Activated naive CD8-positive, alpha-beta T cell treated with anti-CD3 and anti-CD28 coated beads, Interleukin-2, amount 50 U/mL, for 24 hours (primary cell): ENCODE data around the gene MAP1B.

Source experiments
- ATAC-seq: fragments of 150-1000 bp; cut with Tn5 transposase; one replicate; pipeline ENCODE4 v1.10.0; 2021
- DNase-seq: peaks from one replicate; pipeline ENCODE4 v3.0.0; 2021
- H3K27ac Mint-ChIP-seq: one replicate; pipeline ENCODE4 v1.8.0; 2021; ENCODE audit warnings: mild to moderate bottlenecking, mixed read lengths
- H3K27me3 Mint-ChIP-seq: one replicate; pipeline ENCODE4 v1.8.0; 2021; ENCODE audit warnings: mixed read lengths
- H3K36me3 Mint-ChIP-seq: one replicate; pipeline ENCODE4 v1.8.0; 2021; ENCODE audit warnings: low read depth, mixed read lengths
- H3K4me1 Mint-ChIP-seq: one replicate; pipeline ENCODE4 v1.8.0; 2021; ENCODE audit warnings: mixed read lengths
- H3K4me3 Mint-ChIP-seq: one replicate; pipeline ENCODE4 v1.8.0; 2021; ENCODE audit warnings: mild to moderate bottlenecking, moderate library complexity, mixed read lengths
- H3K9me3 Mint-ChIP-seq: one replicate; pipeline ENCODE4 v1.8.0; 2021; ENCODE audit warnings: mixed read lengths

Gene MAP1B

GRCh38 chr5:72112389-72112788 lies 5.1 kb downstream of the MAP1B start:
- Mint-ChIP-seq H3K4me1 (peaks cover 3% of the 10 kb centered on the region), H3K36me3 (no peaks in the 10 kb centered on the region), H3K4me3 (no peak overlapping the region), H3K27ac (no peak overlapping the region), H3K9me3 (no peaks in the 10 kb centered on the region), H3K27me3 (peaks cover 61% of the 10 kb centered on the region)
- ATAC-seq = no peak
- DNase-seq = no peak

GRCh38 chr5:72114629-72115028 lies 7.4 kb downstream of the MAP1B start:
- no peak for DNase-seq
- H3K4me1 Mint-ChIP-seq = no peaks in the 10 kb centered on the region
- H3K27ac Mint-ChIP-seq = no peak overlapping the region
- H3K9me3 Mint-ChIP-seq = no peaks in the 10 kb centered on the region
- no peak for ATAC-seq
- H3K27me3 Mint-ChIP-seq = peaks cover 58% of the 10 kb centered on the region
- no peak overlapping the region for H3K4me3 Mint-ChIP-seq
- no peaks in the 10 kb centered on the region for H3K36me3 Mint-ChIP-seq

- Mint-ChIP-seq H3K4me3 (no peak overlapping the region), H3K27me3 (peaks cover 51% of the 10 kb centered on the region), H3K4me1 (no peaks in the 10 kb centered on the region), H3K27ac (no peak overlapping the region), H3K9me3 (no peaks in the 10 kb centered on the region), H3K36me3 (no peaks in the 10 kb centered on the region)
- no peak for DNase-seq
- ATAC-seq = no peak
These were observed 8.0 kb downstream of the MAP1B start for GRCh38 chr5:72115296-72115695.

GRCh38 chr5:72117307-72117706 lies 10.0 kb downstream of the MAP1B start:
- Mint-ChIP-seq H3K9me3 (no peaks in the 10 kb centered on the region), H3K27ac (no peak overlapping the region), H3K4me1 (no peaks in the 10 kb centered on the region), H3K4me3 (no peak overlapping the region), H3K27me3 (peaks cover 50% of the 10 kb centered on the region), H3K36me3 (no peaks in the 10 kb centered on the region)
- ATAC-seq (no peak), DNase-seq (no peak)

- peaks cover 54% of the 10 kb centered on the region for H3K27me3 Mint-ChIP-seq
- no peaks in the 10 kb centered on the region for H3K9me3 Mint-ChIP-seq
- H3K4me3 Mint-ChIP-seq = no peak overlapping the region
- DNase-seq = no peak
- H3K4me1 Mint-ChIP-seq = no peaks in the 10 kb centered on the region
- ATAC-seq = no peak
- H3K36me3 Mint-ChIP-seq = no peaks in the 10 kb centered on the region
- H3K27ac Mint-ChIP-seq = no peak overlapping the region
These were observed 13.9 kb downstream of the MAP1B start for GRCh38 chr5:72121052-72121779.

GRCh38 chr5:72121780-72122445 lies 14.6 kb downstream of the MAP1B start:
- Mint-ChIP-seq H3K27me3 (peaks cover 58% of the 10 kb centered on the region), H3K36me3 (no peaks in the 10 kb centered on the region), H3K4me1 (no peaks in the 10 kb centered on the region), H3K4me3 (no peak overlapping the region), H3K27ac (no peak overlapping the region), H3K9me3 (no peaks in the 10 kb centered on the region)
- DNase-seq (no peak), ATAC-seq (no peak)

GRCh38 chr5:72122602-72123001 lies 15.3 kb downstream of the MAP1B start:
- Mint-ChIP-seq H3K36me3 (no peaks in the 10 kb centered on the region), H3K27ac (no peak overlapping the region), H3K9me3 (no peaks in the 10 kb centered on the region), H3K4me1 (no peaks in the 10 kb centered on the region), H3K4me3 (no peak overlapping the region), H3K27me3 (peaks cover 55% of the 10 kb centered on the region)
- ATAC-seq (no peak), DNase-seq (no peak)

GRCh38 chr5:72123764-72124376 lies 16.6 kb downstream of the MAP1B start:
- DNase-seq (no peak), ATAC-seq (no peak)
- Mint-ChIP-seq H3K4me3 (no peak overlapping the region), H3K9me3 (no peaks in the 10 kb centered on the region), H3K27me3 (peaks cover 53% of the 10 kb centered on the region), H3K27ac (no peak overlapping the region), H3K4me1 (no peaks in the 10 kb centered on the region), H3K36me3 (no peaks in the 10 kb centered on the region)

GRCh38 chr5:72125271-72125940 lies 18.1 kb downstream of the MAP1B start:
- H3K27me3 Mint-ChIP-seq = peaks cover 54% of the 10 kb centered on the region

GRCh38 chr5:72125941-72126620 lies 18.8 kb downstream of the MAP1B start:
- H3K4me1 Mint-ChIP-seq = no peaks in the 10 kb centered on the region
- DNase-seq = no peak
- H3K4me3 Mint-ChIP-seq = no peak overlapping the region
- no peak overlapping the region for H3K27ac Mint-ChIP-seq
- H3K9me3 Mint-ChIP-seq = no peaks in the 10 kb centered on the region
- ATAC-seq = no peak
- peaks cover 52% of the 10 kb centered on the region for H3K27me3 Mint-ChIP-seq
- H3K36me3 Mint-ChIP-seq = no peaks in the 10 kb centered on the region

More at GRCh38 chr5:72125271-72125940, 18.1 kb downstream of the MAP1B start:
- ATAC-seq (no peak), DNase-seq (no peak)
- H3K36me3 Mint-ChIP-seq = no peaks in the 10 kb centered on the region
- H3K4me3 Mint-ChIP-seq = no peak overlapping the region
- no peak overlapping the region for H3K27ac Mint-ChIP-seq
- no peaks in the 10 kb centered on the region for H3K9me3 Mint-ChIP-seq
- no peaks in the 10 kb centered on the region for H3K4me1 Mint-ChIP-seq

- Mint-ChIP-seq H3K4me3 (no peak overlapping the region), H3K27ac (no peak overlapping the region), H3K4me1 (no peaks in the 10 kb centered on the region), H3K36me3 (no peaks in the 10 kb centered on the region), H3K9me3 (no peaks in the 10 kb centered on the region), H3K27me3 (peaks cover 48% of the 10 kb centered on the region)
- DNase-seq = no peak
- no peak for ATAC-seq
These were observed 19.5 kb downstream of the MAP1B start for GRCh38 chr5:72126796-72127195.

GRCh38 chr5:72129725-72130124 lies 22.4 kb downstream of the MAP1B start:
- H3K4me3 Mint-ChIP-seq = no peak overlapping the region
- ATAC-seq = no peak
- DNase-seq = no peak
- peaks cover 7% of the 10 kb centered on the region for H3K4me1 Mint-ChIP-seq
- H3K27ac Mint-ChIP-seq = no peak overlapping the region
- no peaks in the 10 kb centered on the region for H3K36me3 Mint-ChIP-seq
- H3K27me3 Mint-ChIP-seq = peaks cover 59% of the 10 kb centered on the region
- H3K9me3 Mint-ChIP-seq = no peaks in the 10 kb centered on the region

- peaks cover 60% of the 10 kb centered on the region for H3K27me3 Mint-ChIP-seq
- H3K27ac Mint-ChIP-seq = no peak overlapping the region
- DNase-seq (no peak), ATAC-seq (no peak)
- peaks cover 7% of the 10 kb centered on the region for H3K4me1 Mint-ChIP-seq
- no peaks in the 10 kb centered on the region for H3K9me3 Mint-ChIP-seq
- no peak overlapping the region for H3K4me3 Mint-ChIP-seq
- H3K36me3 Mint-ChIP-seq = no peaks in the 10 kb centered on the region
These were observed 23.1 kb downstream of the MAP1B start for GRCh38 chr5:72130351-72130761.

GRCh38 chr5:72133212-72133990 lies 26.1 kb downstream of the MAP1B start:
- H3K27ac Mint-ChIP-seq = no peak overlapping the region
- no peaks in the 10 kb centered on the region for H3K9me3 Mint-ChIP-seq
- no peak for ATAC-seq
- no peak overlapping the region for H3K4me3 Mint-ChIP-seq
- H3K36me3 Mint-ChIP-seq = no peaks in the 10 kb centered on the region
- DNase-seq = no peak
- peaks cover 58% of the 10 kb centered on the region for H3K27me3 Mint-ChIP-seq
- peaks cover 17% of the 10 kb centered on the region for H3K4me1 Mint-ChIP-seq
